ENCODE results near the gene DIAPH2. TPM values are rescaled to one million over a fixed set of nuclear protein-coding genes. Genes with fewer than 3 reads are reported as not detected.
"Not testable (repeated sequence)": the region's sequence is repeated elsewhere in the genome, so short reads cannot be mapped to it uniquely, and the experiment has no call there.

The DIAPH2 gene
- total RNA-seq, 2 donors from 2014 or later = 15.2 to 23.3 TPM

- no peak for ATAC-seq
These were observed 36.7 kb downstream of the DIAPH2 start for GRCh38 chrX:96721354-96721753.

GRCh38 chrX:96722781-96723180 is 38.1 kb downstream of the DIAPH2 start:
- H3K36me3 ChIP-seq (replicated peaks in 1 of 2; ENCODE audit: insufficient read depth in 1 of 2, low read depth in 2 of 2) = no peaks in the 10 kb centered on the region
- ATAC-seq (no peak), DNase-seq (no peak)
- H3K27me3 ChIP-seq = no peaks in the 10 kb centered on the region
- peaks cover 6% of the 10 kb centered on the region for H3K4me1 ChIP-seq
- no peak overlapping the region for H3K27ac ChIP-seq
- no peak for TF ChIP-seq POLR2A (IDR thresholded peaks at IDR 0.05)
- TF ChIP-seq CTCF (IDR thresholded peaks at IDR 0.05) = no peak
- intact Hi-C loops (cut with DNase I) = no loop called here
- no peaks in the 10 kb centered on the region for H3K9me3 ChIP-seq
- H3K4me3 ChIP-seq = no peak overlapping the region
- 70 to 94% methylated on average over 2 of the region's 2 CpGs for WGBS, 2 donors

More at GRCh38 chrX:96721354-96721753, 36.7 kb downstream of the DIAPH2 start:
- H3K27ac ChIP-seq = no peak overlapping the region
- H3K36me3 ChIP-seq (replicated peaks in 1 of 2; ENCODE audit: insufficient read depth in 1 of 2, low read depth in 2 of 2) = no peaks in the 10 kb centered on the region
- DNase-seq = no peak
- intact Hi-C loops (cut with DNase I) = no loop called here
- no peak for TF ChIP-seq POLR2A (IDR thresholded peaks at IDR 0.05)
- TF ChIP-seq CTCF (IDR thresholded peaks at IDR 0.05) = no peak
- H3K4me3 ChIP-seq = no peak overlapping the region
- no peaks in the 10 kb centered on the region for H3K9me3 ChIP-seq
- H3K4me1 ChIP-seq = no peaks in the 10 kb centered on the region
- H3K27me3 ChIP-seq = no peaks in the 10 kb centered on the region

GRCh38 chrX:96729053-96729452 is 44.4 kb downstream of the DIAPH2 start:
- Histone ChIP-seq H3K9me3 (no peaks in the 10 kb centered on the region), H3K27me3 (no peaks in the 10 kb centered on the region), H3K36me3 (replicated peaks in 1 of 2; ENCODE audit: insufficient read depth in 1 of 2, low read depth in 2 of 2) (no peaks in the 10 kb centered on the region), H3K27ac (no peak overlapping the region), H3K4me3 (no peak overlapping the region), H3K4me1 (peaks cover 15% of the 10 kb centered on the region)
- ATAC-seq = no peak
- intact Hi-C loops (cut with DNase I) = no loop called here
- TF ChIP-seq CTCF (IDR thresholded peaks at IDR 0.05) (no peak), POLR2A (IDR thresholded peaks at IDR 0.05) (no peak)
- DNase-seq = no peak
- WGBS, 2 donors = 100% methylated on average over 1 of the region's 1 CpG

GRCh38 chrX:96729868-96730643 is 45.4 kb downstream of the DIAPH2 start:
- H3K4me3 ChIP-seq = no peak overlapping the region
- ATAC-seq = no peak
- DNase-seq = no peak
- no peak overlapping the region for H3K27ac ChIP-seq
- TF ChIP-seq POLR2A (IDR thresholded peaks at IDR 0.05) (no peak), CTCF (IDR thresholded peaks at IDR 0.05) (no peak)
- WGBS, 2 donors = 44 to 65% methylated on average over 2 of the region's 2 CpGs
- H3K4me1 ChIP-seq = peaks cover 15% of the 10 kb centered on the region
- H3K9me3 ChIP-seq = no peaks in the 10 kb centered on the region
- intact Hi-C loops (cut with DNase I) = no loop called here
- H3K27me3 ChIP-seq = no peaks in the 10 kb centered on the region
- no peaks in the 10 kb centered on the region for H3K36me3 ChIP-seq (replicated peaks in 1 of 2; ENCODE audit: insufficient read depth in 1 of 2, low read depth in 2 of 2)

GRCh38 chrX:96731000-96731399 is 46.4 kb downstream of the DIAPH2 start:
- DNase-seq; intact Hi-C loops (cut with DNase I); ATAC-seq; H3K27me3 ChIP-seq; H3K27ac ChIP-seq; H3K9me3 ChIP-seq; H3K36me3 ChIP-seq (replicated peaks in 1 of 2; ENCODE audit: insufficient read depth in 1 of 2, low read depth in 2 of 2); H3K4me3 ChIP-seq: not testable (repeated sequence)
- 87 to 98% methylated on average over 3 of the region's 3 CpGs for WGBS, 2 donors
- peaks cover 15% of the 10 kb centered on the region for H3K4me1 ChIP-seq

Measured in body of pancreas (tissue), 4 donors.